SK-N-DZ (cell line): ENCODE data around the gene NHSL2.
"Not testable (repeated sequence)": the region's sequence is repeated elsewhere in the genome, so short reads cannot be mapped to it uniquely, and the experiment has no call there.

Source experiments
- DNase-seq: peaks from one replicate; pipeline ENCODE4 v3.0.0-alpha.2; 2015; ENCODE audit warnings: low spot score
- small RNA-seq, 2 experiments: library from RNA; depleted of rRNA; stranded (forward); fragments of <200 nt; gene quantifications; one replicate each; pipeline ENCODE3, GENCODE V24; 2014

The NHSL2 gene

GRCh38 chrX:72169008-72169728 is 258.5 kb downstream of the NHSL2 start:
- DNase-seq, result no peak

DNA sequence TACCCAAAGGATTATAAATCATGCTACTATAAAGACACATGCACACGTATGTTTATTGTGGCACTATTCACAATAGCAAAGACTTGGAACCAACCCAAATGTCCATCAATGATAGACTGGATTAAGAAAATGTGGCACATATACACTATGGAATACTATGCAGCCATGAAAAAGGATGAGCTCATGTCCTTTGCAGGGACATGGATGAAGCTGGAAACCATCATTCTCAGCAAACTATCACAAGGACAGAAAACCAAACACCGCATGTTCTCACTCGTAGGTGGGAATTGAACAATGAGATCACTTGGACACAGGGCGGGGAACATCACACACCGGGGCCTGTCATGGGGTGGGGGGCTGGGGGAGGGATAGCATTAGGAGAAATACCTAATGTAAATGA is 265.6 kb downstream of the NHSL2 start:
- DNase-seq, result not testable (repeated sequence)

DNA sequence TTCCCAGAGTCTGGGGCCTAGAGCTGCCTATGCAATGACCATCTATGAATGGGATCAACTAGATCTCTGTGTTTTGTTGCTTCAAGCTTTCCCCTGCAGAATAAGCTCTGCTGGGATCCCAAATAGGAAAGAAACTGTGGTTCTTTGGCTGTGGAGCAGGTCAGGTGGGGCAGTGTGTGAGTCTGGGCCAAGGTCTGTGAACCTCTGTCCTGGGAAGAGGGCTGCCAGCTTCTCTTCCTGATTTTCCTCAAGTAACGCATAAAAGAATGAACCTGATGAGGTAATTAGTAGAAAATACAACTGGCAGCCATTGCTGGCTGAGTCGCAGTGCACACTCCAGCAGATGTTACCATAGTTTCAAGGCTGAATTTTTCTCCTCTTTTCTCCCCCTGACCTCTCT is 266.3 kb downstream of the NHSL2 start:
- no peak for DNase-seq

DNA sequence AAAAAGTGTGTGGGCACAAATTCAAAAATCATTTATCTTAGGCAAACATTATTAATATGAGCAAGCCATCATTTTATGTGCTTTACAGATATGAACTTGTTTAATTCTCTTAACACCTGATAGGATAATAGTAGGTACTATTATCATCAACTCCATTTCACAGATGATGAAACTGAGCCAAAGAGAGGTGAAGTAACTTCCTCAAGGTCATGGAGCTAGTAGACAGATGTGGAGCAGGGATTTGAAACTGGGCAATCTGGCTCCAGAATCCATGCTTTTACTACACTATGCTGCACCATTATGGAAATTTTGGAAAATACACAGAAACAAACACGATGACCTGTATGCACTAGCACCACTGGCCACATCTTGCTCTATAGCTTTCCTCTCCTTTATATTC is 269.9 kb downstream of the NHSL2 start:
- DNase-seq, result no peak

DNA sequence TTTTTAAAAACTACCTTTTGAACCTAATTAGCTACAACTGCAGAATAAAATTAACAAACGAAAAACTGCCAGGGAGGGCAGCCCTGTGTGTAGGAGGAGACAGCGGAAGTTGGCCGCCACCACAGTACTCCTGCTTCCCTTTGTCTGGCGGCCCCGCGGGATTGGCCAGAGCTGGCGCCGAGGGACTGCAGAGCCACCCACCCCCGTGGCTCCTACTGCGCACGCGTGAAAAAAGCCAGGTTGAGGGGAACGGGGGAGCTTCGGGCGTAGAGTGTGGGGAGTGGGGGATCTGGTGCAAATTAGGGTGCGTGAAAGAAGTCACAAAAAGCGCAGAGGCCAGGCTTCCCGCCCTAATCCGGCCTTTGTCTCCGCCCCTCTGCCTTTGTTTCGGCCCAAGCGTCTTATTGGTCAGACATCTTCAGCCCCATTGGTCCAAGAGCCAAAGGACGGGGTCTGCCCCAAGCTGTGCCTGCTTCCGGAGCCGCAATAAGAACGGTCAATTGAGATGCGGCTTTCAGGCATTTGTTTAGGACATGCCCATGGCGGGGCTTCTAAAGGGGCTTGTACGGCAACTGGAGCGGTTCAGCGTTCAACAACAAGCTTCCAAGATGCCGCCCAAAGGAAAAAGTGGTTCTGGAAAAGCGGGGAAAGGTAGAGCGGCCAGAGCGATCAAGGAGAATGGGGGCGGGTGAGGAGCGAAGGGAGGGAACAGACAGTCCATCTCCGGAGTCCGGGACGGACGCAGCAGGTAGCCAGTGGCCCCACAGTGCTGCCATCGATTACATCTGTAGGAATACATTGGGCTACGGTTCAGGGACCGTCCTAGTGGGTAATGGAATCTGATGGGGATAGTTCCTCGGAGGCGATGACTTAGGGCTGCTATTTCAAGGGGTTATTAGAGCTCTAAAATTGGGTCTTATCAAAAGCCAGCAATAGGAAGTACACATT is 270.8 kb downstream of the NHSL2 start, which contains the start of gene PIN4:
Gene PIN4 (plus strand): TSS at position 580 of the 948 bp plus-strand sequence. CDS start 29 bp downstream, at position 609.
- peak; percentile 99 for DNase-seq

- no peak for DNase-seq
These were observed 272.3 kb downstream of the NHSL2 start for GRCh38 chrX:72182924-72183323.

- no peak for DNase-seq
These were observed 291.3 kb downstream of the NHSL2 start for GRCh38 chrX:72201836-72202536.

Small RNAs within 50 kb of the gene (small RNA-seq; reads per million reads assigned to genes)
- 0 reads per million in 2 experiments for gene RNU6-1078P
